ENCODE measurements around the gene ZNF277.

The ZNF277 gene

GRCh38 chr7:112254156-112254555 lies 47.7 kb downstream of the ZNF277 start:
- no peak for DNase-seq (ENCODE audit: low read depth in 3 of 3)

DNA sequence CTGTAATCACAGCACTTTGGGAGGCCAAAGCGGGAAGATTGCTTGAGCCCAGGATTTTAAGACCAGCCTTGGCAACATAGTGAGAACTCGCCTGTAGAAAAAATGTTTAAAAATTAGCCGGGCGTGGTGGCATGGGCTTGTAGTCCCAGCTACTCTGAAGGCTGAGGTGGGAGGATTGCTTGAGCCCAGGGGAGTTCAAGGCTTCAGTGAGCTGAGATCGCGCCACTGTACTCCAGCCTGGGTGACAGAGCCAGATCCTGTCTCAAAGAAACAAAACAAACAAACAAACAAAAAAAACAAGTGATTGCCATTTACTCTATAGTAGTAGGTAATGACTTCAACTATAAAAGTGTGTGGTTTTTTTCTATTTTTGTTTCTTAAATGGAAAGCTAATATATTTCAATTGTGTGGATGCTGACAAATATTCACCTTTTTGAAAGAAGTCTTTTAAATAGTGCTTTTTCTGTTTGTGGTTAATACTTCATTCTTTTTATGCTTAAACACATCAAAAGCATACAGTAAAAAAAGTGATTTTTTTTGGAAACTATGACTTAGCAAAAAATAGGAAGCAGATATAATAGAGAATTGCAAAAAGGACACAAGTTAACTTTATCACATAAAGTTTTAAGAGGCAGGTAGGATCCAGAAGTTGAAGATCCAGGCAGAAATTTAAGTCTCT lies 48.4 kb downstream of the ZNF277 start:
- no peak for DNase-seq (ENCODE audit: low read depth in 3 of 3)

DNA sequence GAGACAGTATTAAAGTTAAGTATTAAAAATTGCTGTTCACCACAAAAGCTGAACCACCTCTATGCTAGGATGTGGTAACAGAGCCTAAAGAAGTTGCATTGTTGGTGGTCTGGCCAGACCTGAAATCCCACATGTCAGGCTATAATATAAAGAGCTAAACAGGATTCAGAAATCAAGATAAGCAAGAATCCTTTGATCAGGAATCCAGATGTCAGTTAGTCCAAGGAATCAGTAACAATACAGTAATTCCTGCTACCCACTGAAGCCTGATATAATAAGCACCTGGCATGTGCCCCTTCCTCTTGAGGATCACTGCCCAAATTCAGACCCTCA lies 48.9 kb downstream of the ZNF277 start:
- DNase-seq (ENCODE audit: low read depth in 3 of 3) = no peak

- no peak for DNase-seq (ENCODE audit: low read depth in 3 of 3)
Observed at GRCh38 chr7:112257073-112257472, 50.6 kb downstream of the ZNF277 start.

DNA sequence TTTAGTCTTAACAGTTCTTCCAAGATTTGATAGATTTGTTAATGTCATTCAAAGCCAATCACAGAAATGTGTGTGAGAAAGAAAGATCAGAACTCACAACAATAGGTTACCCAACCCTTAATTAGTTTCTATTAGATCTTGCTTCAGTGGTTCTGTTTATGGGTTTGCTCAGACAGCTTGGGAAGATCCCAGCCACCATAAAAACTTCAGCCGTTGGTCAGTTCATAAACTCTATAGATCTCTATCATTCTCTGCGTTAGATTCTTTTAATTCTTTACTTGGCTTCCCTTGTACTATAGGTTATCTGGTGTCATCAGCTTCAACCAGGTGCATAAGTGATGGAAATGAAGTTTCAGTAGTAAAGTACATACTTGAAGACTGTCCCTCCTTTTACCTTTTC lies 54.4 kb downstream of the ZNF277 start:
- no peak for DNase-seq (ENCODE audit: low read depth in 3 of 3)

GRCh38 chr7:112262036-112262435 lies 55.5 kb downstream of the ZNF277 start:
- no peak for DNase-seq (ENCODE audit: low read depth in 3 of 3)

DNA sequence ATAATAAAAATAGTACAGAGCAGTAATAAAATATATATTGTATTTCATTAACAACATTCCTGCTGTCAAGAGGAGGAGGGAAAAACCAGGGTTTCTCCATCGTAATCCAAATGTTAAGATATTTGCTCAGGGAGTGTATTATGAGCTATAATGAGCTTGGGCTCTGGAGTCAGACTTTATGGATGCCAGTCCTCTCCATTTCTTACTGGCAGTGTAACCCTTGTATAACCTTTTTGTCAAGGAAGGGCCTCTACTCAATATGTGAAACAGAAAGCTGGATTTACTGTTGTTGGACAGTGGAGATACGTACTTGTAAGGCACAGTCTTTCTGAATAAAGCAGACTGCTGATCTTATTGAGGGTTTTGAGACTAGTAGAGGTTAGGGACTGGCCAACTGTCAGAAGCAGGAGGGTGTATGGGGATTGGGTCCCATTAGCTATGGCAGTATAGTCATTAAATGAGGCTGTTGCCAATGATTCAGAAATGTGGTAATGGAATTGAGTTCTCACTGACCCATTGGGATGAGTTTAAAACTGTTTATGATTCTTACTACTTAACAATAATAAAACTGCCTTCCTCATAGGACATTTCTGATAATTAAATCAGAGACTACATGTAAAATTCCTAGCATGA lies 56.5 kb downstream of the ZNF277 start:
- DNase-seq (ENCODE audit: low read depth in 3 of 3) = no peak

- no peak for DNase-seq (ENCODE audit: low read depth in 3 of 3)
Observed at GRCh38 chr7:112263519-112263918, 57.0 kb downstream of the ZNF277 start.

DNA sequence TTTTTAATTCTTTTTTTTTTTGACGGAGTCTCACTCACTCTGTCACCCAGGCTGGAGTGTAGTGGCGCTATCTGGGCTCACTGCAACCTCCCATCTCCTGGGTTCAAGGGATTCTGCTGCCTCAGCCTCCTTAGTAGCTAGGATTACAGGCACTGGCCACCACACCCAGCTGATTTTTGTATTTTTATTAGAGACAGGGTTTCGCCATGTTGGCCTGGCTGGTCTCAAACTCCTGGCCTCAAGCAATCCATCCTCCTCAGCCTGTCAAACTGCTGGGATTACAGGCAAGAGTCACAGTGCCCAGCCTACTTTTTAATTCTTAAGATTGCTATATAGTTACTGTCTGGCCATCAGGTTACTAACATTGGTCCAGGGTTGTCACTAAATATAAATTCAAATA lies 59.6 kb downstream of the ZNF277 start:
- DNase-seq (ENCODE audit: low read depth in 3 of 3) = no peak

GRCh38 chr7:112266595-112267270 lies 60.2 kb downstream of the ZNF277 start:
- no peak for DNase-seq (ENCODE audit: low read depth in 3 of 3)

DNA sequence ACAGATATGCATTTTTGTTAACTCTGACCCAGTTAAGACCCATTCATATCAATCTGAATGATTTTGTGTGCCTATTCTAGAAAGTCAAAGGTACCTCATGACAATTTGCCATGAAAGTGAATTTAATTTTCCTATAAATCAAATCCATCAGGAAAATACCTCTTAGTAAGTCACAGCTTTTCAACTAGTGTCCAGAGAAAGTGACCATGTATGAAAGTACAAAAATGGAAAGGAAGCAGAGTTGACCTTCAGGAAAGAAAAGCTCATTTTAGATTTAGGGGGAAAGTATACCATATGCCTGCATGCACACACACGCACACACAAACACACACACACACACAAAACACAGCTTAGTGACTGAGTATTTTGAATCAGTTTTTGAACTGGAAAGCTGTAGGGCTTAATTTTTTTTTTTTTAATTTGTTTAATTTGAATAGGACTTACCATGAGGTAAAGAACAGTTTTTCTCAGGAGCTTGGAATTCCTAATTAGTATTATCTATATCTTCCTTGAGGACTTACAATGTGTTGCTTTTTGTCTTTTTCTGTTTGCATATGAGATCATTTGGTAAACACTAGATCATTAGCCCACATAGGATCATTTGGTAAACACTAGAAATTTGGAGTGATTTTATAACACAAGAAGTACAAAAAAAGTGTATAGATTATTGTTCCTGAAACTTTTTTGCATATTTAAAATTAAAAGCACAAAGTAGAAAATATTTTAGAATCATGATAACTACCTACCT lies 61.6 kb downstream of the ZNF277 start:
- no peak for DNase-seq (ENCODE audit: low read depth in 3 of 3)

DNA sequence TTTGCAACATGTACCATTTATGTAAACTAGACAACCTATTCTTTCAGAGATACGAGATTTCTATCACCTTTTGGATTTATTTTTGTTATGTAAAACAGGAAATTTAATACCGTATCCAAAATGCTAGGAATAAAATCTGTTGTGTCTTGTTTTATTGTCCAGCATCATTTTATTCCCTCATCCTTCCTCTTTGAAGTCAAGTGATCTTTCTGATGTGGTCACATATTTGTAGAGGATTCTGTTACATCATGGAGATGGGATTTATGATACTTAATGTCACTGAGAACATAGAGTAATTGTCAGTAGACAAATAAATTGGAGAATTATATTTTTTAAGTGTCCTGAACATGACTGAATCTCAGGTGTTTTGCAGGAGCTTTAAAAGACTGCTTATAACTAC lies 64.7 kb downstream of the ZNF277 start:
- DNase-seq (ENCODE audit: low read depth in 3 of 3) = no peak

GRCh38 chr7:112272921-112273561 lies 66.5 kb downstream of the ZNF277 start:
- DNase-seq (ENCODE audit: low read depth in 3 of 3) = peak in 1 of 3 experiments; percentile 1

DNA sequence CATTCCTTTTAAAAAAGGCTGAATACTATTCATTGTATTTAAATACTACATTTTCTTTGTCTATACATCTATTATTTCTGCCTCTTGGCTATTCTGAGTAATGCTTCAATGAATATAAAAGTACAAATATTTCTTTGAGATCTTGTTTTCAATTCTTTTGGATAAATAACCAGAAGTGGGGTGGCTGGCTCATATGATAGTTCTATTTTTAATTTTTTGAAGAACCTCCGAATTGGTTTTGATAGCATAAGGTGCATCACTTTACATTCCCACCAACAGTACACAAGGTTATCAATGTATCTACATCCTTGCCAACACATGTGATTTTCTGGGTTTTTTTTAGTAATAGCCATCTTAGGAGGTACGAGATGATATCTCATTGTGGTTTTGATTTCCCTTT lies 72.5 kb downstream of the ZNF277 start:
- DNase-seq (ENCODE audit: low read depth in 3 of 3) = no peak

GRCh38 chr7:112280267-112280666 lies 73.8 kb downstream of the ZNF277 start:
- no peak for DNase-seq (ENCODE audit: low read depth in 3 of 3)

DNA sequence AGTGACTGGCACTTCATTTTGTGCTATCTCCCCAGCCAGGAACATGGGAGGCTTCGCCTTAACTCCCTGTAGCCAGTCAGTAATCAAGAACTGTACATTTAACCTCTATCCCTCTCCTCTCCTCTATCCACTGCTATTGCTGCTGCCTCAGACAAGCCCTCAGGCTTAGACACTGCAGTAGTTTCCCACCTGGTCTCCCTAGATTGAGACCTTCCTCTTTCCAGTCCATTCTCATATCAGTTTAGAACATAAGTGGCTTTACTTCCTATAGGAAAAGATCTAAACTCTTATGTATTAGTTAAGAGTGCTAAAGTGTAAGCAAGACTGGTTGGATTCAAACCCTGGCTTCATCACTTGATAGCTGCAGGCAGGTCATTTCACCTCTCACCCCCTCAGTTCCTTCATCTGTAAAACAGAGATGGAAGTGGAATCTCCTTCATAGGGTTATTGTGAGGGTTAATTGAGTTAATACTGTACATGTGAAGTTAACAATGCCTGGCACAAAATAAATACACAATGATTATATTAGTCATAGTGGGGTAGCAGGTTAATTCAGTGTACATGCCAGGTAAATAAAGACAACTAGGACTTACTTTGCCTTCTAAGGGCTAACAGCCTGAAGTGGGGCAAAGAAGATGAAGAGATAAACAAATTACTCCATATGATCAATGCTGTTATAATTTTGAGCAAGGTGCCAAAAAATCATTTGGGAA lies 76.1 kb downstream of the ZNF277 start:
- DNase-seq (ENCODE audit: low read depth in 3 of 3) = no peak

GRCh38 chr7:112283382-112283910 lies 77.0 kb downstream of the ZNF277 start:
- DNase-seq (ENCODE audit: low read depth in 3 of 3) = no peak

- no peak for DNase-seq (ENCODE audit: low read depth in 3 of 3)
Observed at GRCh38 chr7:112286250-112287086, 80.0 kb downstream of the ZNF277 start.

DNA sequence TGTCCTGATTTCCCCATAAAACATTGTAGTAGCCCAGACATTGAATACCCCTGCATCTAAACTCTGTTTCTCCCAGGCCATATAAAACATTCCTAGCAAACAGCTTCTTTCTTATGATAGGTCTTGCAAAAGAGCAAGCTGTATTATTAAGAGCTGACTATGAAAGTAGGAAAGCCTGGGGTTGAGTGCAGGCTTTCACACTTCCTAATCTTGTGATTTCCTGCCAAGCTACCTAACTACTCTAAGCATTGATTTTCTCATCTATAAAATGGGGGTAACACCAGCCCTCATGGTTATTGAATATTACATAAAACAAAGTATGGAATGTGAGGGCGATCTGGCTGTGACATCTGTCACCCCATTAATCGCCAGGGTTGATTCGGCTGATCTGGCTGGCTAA lies 81.8 kb downstream of the ZNF277 start:
- no peak for DNase-seq (ENCODE audit: low read depth in 3 of 3)

DNA sequence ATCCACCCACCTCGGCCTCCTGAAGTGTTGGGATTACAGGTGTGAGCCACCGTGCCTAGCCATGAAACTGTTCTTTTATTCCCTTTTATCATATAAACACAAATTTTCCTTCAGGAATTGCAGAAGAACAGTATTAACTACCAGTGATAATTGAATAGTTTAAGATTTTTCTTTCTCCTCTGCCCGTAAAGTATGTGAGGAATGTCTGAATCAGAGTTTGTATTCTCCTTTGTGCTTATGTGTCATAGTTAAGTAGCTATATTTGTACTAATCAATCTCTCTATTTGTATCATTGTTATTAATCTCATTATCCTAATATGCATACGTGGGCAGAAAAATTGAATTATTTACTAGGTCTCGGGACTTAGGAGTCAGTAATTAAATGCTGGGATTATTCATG lies 83.6 kb downstream of the ZNF277 start:
- no peak for DNase-seq (ENCODE audit: low read depth in 3 of 3)

Data from stimulated activated CD4-positive, alpha-beta T cell treated with anti-CD3 and anti-CD28 coated beads, TNF-alpha, amount 100 ng/mL, for 24 hours (primary cell).